GM21360 (cell line): ENCODE data around the gene CA10.
A peak's percentile ranks its signal among the peaks of the same experiment; 100 is the strongest.

Experiments
- ATAC-seq: cut with Tn5 transposase; IDR thresholded peaks from one replicate; pipeline ENCODE4 v1.9.1; 2021; ENCODE audit warnings: mild to moderate bottlenecking, moderate library complexity; ENCODE audit not compliant: unreplicated experiment

CA10 gene

DNA sequence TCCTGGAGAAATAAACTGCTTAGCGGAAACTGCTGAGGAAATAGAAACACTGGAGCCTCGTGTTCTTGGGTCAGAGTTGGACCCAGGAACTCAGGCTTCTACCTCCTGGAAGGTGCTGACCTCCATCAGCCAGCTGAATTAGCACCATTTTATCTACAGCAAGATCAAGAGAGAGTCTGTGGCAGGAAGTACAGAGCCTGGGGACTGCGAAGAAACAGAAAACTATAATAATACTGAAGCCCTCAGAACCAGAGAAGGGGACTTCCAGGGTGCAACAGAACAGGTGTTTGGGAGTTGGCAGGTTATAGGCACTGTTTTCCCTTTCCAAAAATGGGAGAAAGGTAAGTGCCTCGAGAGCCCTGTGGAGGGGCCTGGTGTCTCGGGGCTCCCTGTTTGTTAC lies 379.7 kb downstream of the CA10 start:
- no peak for ATAC-seq

DNA sequence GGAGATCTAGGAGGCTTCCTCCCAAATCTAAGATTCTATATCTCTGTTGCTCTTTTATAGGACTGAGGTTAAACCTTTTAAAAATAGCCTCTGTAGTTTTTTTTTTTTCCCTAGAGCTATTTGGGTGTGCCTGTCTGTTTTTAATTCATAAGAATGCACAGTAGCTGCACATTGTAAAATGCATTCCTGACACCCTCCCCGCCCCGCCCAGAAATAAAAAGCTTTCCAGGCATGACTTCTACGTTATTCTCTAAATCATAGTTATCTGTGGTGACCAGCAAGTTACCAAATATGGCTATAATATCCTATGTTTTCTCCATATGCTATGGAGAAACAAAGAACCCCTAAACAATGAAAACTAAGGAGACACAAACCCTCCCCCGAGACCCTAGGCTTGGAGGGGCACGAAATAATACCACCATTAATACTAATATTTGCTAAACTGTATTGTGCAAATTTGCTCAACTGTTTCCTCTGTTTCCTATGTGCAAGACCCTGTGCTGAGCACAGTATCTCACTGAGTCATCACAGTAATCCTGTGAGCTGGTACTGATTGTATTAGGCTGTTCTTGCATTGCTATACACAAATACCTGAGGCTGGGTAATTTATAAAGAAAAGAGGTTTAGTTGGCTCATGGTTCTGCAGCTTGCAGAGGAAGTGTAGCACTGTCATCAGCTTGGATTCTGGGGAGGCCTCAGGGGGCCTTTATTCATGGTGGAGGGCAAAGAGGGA lies 388.3 kb downstream of the CA10 start:
- ATAC-seq, result no peak

DNA sequence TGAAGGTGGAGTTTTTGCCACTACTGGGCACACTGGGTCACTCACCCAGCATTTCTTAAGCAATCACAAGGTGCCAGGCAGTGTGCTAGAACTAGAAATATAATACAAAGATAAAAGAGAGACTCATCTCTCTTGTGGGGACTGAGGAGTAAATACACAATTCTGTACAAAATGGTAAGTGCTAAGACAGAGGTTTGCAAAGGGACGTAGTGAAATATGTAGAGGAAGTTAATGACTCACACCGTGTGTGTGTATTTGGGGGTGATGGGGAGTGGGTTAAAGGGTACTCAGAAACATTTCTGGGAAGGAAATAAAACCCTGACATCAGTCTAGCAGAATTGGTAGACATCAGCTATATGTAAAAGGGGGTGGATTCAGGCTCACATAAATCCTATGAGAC lies 389.3 kb downstream of the CA10 start:
- ATAC-seq, result no peak

DNA sequence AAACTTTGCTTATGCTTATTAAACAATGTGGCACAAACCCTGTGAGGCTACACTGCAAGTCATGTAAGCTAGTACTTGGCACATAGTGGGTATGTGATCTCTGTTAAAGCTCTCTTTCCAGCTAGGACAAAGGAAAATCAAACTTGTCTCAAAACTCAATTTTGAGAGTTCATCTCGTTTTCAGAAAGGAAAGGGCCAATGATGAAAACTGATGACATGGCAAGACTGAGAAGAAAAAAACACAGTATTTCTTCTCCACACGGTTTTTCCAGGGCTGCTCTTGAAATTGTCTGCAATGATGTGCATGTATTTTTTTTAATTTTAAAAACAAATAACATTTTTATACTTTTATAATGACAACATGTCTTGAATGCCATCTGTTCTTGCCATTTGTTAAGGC lies 389.8 kb downstream of the CA10 start:
- no peak for ATAC-seq

DNA sequence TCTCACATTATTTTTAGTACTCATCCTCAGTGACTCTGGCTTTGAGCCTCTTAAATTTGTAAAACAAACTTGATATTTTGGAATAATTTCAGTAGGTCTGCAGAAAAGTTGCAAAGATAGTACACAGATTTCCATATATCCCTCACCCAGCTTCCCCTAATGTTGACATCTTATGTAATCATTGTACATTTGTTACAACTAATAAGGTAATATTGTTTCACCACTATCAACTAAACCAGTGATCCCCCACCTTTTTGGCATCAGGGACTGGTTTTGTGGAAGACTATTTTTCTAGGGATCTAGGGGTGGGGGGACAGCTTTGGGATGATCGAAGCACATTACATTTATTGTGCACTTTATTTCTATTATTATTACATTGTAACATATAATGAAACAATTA lies 391.2 kb downstream of the CA10 start:
- no peak for ATAC-seq

DNA sequence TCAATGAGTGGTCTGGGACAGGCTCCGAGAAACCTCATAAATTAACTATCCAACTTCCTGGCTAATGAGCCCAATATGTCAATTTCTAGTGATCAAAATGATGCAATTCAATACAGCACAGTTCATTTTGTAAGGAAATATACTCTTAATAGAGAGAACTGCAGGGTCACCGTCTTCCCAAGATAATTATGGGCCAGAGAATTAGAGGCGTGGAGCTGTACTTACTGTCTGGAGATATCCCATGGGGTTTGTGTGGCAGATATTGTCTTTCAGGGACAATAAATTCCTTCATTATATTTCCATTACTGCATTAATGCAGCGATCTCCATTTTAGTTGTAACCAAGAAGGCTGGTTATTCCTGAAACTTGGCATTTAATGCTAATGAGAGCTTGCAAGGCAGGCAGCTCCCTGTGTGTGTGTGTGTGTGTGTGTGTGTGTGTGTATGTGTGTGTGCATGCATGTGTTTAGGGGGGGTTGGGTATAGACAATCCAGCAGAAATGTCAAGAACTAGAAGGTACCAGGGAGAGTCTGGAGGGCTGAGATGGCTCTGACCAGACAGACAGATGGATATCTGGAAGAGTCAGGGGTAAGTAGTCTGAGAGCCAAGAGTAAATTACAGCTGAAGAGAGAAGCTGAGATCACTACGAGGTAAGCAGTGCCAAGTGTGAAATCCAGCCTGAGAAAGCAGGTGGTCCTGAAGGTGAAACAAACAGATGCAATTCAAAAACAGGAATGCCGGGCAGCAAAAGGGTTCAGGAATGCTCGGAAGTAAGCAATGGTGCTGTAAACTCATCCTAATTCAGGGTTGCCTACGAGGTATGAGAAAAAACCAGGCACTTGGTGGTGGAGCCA lies 393.0 kb downstream of the CA10 start:
- ATAC-seq, result no peak

DNA sequence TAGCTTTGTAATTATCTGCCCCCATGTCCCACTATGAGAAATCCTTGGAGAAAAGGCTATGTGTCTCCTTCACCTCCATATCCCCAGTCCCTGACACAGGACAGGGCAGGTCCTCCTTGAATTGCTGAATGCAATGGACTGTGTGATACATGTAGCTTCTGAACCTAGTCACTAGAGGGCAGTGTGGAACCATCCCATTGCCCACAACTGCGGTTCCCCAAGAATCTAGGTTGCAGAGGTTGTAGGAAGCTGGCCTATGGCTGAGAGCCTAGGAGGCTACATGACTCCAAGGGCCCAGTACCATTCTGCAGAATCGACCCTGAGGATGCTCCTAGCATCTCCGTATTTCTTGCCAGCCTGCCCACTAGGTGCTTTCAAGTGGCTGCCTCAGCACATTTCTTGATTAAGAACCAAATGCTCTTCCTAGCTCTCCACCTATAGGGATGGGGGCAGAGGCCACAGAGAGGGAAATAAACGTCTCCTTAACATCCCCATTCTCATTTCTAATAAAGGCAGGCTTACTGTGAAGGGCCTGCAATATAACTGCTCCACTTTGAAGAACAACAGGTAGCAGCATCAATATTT lies 394.0 kb downstream of the CA10 start:
- ATAC-seq, result peak; percentile 91

DNA sequence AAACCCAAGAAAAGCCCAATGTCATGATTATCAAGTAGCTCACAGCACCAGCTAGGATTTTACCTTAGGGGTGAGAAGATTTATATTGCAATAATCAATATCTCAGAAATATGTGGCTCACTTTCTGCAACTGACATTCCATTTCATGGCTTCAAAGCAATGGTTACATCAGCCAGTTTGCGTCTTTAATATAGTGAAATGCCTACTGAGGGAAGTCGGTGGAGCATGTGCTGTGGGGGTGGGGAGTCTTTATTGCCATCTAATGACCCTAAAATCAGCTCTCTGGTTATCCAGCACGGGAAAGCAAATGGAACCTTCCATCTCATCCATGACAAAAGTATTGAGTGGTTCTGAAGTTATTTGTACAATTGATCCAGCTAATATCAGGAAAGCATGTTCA lies 395.5 kb downstream of the CA10 start:
- ATAC-seq, result no peak

DNA sequence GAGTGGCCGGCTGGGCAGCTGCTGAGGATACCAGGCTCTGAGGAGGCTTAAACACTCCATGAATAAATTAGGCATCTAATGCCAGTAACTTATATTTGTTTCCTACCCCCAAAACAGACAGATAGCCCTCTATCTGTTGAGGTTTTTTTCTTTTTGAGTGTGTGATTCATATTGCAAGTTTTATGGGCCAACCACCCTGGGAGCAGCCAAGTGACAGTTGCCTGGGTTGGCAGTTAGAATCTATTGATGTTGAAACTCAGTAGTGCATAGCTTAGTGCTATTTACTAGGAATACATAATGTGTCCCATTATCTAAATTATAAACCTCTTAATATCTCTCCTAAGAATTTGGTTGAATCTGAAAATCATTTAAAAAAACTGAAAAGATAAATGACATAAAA lies 397.4 kb downstream of the CA10 start:
- ATAC-seq, result no peak

DNA sequence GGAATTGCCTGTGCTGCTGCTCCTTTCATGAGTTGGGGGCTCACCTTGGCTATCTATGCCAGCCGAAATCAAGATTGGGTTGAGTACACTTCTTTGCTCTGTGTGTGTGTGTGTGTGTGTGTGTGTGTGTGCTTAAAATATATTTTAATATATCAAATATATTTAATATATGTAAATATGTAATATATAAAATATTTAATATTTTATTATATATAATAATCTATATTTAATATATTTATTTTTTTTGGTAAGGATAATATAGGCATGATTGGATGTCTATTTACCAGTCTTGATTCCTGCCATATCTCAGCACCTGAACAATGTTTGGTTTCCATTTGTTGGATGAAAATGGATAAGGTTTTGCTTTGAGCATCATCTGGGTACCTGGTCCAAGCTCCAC lies 399.3 kb downstream of the CA10 start:
- ATAC-seq, result no peak

DNA sequence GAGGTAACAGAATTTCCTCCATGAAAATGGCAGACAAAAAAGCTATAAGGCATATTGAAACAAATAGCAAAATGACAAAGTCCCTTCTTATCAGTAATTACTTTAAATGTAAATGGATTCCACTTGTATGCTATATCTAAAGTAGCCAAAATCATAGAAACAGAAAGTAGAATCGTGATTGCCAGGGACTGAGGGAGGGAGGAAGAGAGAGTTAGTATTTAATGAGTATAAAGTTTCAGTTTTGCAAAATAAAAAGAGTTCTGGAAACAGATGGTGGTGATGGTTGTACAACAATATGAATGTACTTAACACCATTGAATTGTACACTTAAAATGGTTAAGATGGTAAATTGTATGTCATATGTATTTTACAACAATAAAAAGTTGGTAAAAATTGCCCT lies 407.4 kb downstream of the CA10 start:
- ATAC-seq, result no peak

DNA sequence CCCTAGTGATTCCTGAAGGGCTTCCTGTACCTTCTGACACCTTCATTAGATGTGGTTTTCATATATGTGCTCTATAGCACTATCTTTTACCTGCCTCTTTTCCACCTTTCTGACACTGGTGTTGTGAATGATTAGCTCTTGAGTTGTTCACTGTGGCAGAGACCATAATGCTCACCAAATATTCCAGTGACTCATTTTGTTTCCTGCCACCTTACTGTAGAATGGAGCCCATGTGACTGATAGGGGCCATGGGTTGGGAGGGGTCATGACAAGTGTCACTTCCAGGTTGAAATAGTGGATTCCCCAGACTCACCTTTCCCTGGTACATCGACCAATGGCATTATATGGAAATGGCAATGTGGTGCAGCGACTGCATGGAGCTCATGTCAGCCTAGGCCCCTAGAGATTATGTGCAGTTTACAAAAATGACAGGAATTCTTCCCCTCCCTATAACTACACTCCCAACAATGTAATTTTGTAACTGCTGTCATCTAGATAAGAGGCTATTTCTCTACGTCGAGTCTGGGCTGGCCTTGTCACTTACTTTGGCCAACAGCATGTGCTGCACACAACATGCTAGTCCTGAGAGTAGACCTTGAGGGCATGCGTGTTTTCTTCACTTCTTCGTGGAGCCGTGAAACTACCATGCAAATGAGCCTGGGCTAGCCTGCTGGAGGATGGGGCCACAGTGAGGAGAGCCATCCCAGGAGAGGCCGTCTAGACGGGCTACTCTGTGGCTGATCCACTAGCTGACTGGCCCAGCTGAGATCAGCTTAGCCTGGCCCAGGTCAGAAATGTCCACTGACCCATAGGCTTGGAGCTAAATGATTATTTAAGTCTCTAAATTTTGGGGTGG lies 409.5 kb downstream of the CA10 start:
- ATAC-seq, result no peak

DNA sequence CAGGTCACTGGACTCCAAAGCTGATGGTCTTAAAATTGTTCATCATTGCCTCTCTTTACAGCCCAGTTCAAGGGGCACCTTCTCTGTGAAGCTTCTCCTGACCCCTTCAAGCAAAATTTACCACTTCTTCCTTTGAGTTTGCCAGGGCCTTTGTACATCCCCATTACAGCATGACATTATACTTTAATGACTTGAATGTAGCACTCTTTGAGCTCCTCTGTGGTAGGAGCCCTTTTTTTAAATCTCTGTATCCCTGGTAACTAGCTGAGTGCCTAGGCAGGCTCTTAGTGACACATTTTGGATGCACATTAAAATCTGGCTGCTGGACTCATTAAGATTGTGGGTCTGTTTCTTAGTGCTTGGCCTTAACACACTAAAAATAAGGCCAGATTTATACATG lies 412.1 kb downstream of the CA10 start:
- no peak for ATAC-seq

DNA sequence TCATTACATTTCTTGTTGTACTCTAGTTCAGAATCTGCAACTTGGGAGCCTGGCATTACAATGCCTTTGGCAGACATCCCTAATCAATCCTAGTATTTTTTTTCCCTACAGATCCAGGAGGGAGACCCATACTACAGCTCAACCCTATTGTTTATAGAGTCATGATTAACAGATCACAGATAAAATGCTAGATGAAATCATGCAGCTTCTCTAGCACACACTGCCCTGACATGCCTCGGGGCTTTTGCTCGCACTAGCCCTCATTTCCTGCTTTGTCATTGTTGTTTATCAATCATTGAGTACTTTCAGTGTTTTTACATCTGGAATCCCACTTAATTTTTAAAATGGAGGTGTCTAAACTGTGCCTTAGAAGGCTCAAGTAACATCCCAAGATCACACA lies 412.5 kb downstream of the CA10 start:
- ATAC-seq, result no peak

DNA sequence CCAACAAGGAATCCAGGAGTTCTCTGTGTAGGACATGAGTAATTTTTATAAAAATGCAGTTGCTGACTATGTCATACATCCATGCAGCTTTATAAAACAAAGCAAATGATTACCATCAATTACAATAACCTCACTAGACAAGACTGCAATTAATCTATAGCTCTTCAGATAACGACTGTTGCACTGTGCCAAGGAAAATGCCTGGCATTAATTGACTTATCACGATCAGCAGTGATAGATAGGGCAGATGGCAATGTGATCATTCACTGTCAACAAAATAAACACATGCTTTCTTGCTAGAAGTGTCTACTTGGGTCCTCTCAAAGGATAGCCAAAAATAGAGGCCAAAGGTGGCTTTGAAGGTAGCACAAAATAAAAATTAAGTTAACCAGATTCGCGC lies 415.0 kb downstream of the CA10 start:
- no peak for ATAC-seq

DNA sequence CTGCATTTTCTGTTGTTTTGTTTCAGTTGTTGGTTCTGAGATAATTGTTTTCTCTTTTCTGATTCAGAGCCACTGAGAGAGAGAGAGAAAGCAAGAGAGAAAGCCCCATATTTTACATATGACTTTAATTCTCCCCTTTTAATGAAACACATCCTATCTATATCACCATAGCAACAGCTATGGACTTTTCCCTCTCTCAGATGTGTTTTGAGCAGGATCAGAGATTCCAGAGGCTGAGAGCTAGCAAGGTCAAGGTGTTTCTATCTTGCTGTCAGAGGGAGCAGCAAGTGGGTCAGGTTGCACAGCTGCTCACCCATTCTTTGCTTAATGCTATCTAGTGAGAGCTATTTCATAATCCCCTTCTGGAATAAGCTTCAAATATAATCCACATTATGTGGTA lies 415.9 kb downstream of the CA10 start:
- ATAC-seq, result no peak

DNA sequence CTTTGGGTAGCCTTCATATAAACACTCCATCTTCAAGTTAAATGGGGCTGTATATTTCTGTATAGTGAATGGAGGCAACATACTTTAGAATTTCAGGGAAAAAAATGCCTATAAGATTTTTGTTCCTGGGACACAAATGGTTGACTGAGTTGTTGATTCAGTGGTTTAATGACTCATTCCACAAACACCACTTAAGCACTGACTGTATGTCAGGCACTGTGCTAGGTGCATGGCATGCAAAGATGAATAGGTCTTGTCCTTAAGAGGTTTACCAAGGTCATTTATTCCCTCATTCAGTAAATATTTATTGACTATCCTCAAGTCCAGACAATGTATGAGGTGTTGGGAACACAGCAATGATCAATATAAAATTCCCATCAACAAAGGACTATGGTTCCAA lies 417.1 kb downstream of the CA10 start:
- ATAC-seq, result no peak

DNA sequence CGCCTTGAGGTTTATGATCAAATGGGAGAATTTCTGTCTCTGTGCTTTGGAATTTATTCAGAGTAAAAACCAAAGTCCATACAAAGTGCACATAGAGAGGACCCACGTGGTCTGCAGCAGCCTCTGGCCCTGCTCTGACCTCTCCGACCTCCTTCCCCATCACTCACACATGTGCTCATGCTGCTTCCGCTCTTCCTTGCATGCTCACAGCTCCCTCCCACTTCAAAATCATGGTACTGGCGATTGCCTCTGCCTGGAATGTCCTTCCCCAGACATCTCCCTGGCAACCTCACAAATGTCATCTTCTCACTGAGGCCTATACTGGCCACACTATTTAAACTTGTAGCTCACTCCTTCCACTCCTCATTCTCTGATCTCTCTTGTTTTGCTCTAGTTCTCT lies 418.0 kb downstream of the CA10 start:
- ATAC-seq, result no peak

DNA sequence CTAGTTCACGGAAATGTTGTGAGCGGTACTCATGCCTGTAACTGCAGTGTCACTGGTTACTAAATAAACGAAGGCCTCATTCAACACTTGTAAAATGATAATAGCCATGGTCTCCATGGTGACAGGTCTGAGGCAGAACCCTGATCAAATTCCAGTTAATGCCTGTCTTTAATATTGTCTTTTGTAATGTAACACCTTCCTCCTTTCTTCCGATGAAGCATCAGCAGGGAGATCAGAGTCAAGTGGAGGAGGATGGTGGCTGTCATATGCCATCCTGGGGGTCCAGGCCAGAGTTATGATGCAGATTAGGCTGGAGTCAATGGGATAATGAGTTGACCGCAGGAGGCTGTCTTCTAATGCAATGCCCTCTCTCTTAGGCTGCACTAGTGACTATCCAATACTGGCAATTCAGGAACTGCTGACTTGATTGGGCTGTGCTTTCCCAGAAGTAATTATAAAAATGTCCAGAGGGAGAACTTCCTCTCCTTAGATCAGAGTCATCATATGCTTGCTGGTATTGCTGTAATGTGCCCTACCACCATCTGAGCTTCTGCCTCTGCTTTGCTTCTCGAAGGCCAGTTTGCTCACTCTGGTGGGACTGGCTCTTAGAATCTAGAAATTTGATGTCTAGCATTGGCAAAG lies 419.1 kb downstream of the CA10 start:
- ATAC-seq, result no peak

DNA sequence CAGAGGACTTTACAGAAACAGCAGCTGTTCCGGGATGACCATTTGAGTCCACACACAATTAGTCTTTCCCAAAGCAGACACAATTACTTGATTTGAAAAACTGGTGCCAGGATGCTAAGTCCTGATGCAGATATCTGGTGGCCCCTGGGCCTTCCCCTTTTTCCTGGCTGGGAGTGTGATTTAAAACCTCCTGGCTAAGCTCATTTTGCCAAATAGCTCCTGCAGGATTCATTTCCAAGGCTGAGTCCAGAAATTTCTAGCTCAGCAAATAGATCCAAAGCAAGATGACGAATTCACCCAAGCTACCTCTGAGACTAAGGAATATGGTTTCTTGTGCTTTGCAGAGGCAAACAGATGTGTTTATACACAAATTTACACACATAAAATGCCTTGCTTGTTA lies 422.2 kb downstream of the CA10 start:
- no peak for ATAC-seq

DNA sequence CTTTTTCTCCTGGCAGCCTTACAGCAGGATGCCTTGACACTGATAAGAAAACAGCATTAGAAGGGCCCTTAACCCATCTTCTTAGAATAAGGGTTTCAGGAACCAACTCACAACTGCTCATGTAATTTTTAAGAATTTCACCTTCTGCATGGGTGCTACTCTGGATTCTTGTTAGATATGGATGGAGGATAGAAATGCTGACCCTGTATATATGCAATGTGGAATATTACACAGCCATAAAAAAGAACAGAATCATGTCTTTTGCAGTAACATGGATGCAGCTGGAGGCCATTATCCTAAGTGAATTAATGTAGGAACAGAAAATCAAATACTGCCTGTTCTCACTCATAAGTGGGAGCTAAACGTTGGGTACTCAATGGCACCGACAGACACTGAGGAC lies 423.5 kb downstream of the CA10 start:
- no peak for ATAC-seq
